ENCODE data around the gene PCNX1. TPM values are rescaled to one million over a fixed set of nuclear protein-coding genes. Genes with fewer than 3 reads are reported as not detected.

The PCNX1 gene
- total RNA-seq, 1 experiment from 2014 or later: 23.3 TPM

- no peaks in the 10 kb centered on the region for H3K27me3 ChIP-seq (ENCODE audit: low read length)
- H3K9ac ChIP-seq (ENCODE audit: low read length): no peak overlapping the region
- H4K20me1 ChIP-seq (ENCODE audit: low read length): no peaks in the 10 kb centered on the region
- no peak overlapping the region for H2AFZ ChIP-seq (ENCODE audit: low read length)
- no peaks in the 10 kb centered on the region for H3K9me2 ChIP-seq (replicated peaks; ENCODE audit: low read length)
- H3K4me3 ChIP-seq (ENCODE audit: low read length): no peak overlapping the region
- no peaks in the 10 kb centered on the region for H3F3A ChIP-seq (ENCODE audit: low read length, unreplicated experiment)
- no peak overlapping the region for H3K4me2 ChIP-seq (ENCODE audit: low read length)
- H3K36me3 ChIP-seq (ENCODE audit: low read depth, low read length): no peaks in the 10 kb centered on the region
- no peak for DNase-seq
- BruUV-seq (replicated peaks): no TSS peak
- no peak for ATAC-seq
- no peaks in the 10 kb centered on the region for H3K4me1 ChIP-seq (ENCODE audit: insufficient read depth, low read length)
- H3K9me3 ChIP-seq (ENCODE audit: low read length): no peaks in the 10 kb centered on the region
- no peak overlapping the region for H3K27ac ChIP-seq (ENCODE audit: low read length)
- no peak for TF ChIP-seq EZH2 (IDR thresholded peaks at IDR 0.05; ENCODE audit: low read length, unreplicated experiment)
- TF ChIP-seq EZH2phosphoT487 (IDR thresholded peaks at IDR 0.05; ENCODE audit: borderline replicate concordance, low read length): no peak
- TF ChIP-seq, protein P1, sequence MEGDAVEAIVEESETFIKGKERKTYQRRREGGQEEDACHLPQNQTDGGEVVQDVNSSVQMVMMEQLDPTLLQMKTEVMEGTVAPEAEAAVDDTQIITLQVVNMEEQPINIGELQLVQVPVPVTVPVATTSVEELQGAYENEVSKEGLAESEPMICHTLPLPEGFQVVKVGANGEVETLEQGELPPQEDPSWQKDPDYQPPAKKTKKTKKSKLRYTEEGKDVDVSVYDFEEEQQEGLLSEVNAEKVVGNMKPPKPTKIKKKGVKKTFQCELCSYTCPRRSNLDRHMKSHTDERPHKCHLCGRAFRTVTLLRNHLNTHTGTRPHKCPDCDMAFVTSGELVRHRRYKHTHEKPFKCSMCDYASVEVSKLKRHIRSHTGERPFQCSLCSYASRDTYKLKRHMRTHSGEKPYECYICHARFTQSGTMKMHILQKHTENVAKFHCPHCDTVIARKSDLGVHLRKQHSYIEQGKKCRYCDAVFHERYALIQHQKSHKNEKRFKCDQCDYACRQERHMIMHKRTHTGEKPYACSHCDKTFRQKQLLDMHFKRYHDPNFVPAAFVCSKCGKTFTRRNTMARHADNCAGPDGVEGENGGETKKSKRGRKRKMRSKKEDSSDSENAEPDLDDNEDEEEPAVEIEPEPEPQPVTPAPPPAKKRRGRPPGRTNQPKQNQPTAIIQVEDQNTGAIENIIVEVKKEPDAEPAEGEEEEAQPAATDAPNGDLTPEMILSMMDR (conservative IDR thresholded peaks at IDR 0.05; ENCODE audit: low read depth, low read length): no peak
- ChIA-PET POLR2A (ENCODE audit: unreplicated experiment) (interaction anchor here (0.7 kb wide), 1 partner anchor 9 kb away, joined by 3 read pairs; no protein-coding TSS in a partner anchor), CTCF (no interaction called here)
- intact Hi-C loops (cut with micrococcal nuclease): no loop called here
- no peaks in the 10 kb centered on the region for H3K79me2 ChIP-seq (ENCODE audit: low read length)
Observed at GRCh38 chr14:71163842-71164629, 256.8 kb downstream of the PCNX1 start.

Other genes with a start within 250 kb of the PCNX1 start
- gene MAP3K9, start 97.9 kb upstream of the PCNX1 start, total RNA-seq (2014; rRNA removed): 13.4 and 14.3 TPM in 2 replicates